ENCODE results near the gene SLC13A3.

The SLC13A3 gene

DNA sequence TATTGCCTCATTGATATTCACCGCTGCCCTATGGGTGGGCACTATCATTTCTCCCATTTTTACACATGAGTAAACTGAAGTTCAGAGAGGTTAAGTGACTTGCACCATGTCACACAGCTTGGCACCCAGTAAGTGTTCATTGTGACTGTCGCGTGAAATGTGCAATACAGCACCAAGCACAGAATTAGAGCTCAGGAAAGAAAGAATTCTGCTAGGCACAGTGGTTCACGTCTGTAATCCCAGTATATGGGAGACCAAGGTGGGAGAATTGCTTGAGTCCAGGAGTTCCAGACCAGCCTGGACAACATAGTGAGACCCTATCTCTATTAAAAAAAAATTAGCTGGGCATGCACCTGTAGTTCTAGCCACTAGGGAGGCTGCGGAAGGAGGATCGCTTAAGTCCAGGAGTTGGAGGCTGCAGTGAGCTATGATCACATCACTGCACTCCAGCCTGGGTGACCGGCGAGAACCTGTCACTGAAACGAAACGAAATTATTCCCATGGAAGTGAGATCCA is 626 bp downstream of the SLC13A3 start:
- DNase-seq: no peak

DNA sequence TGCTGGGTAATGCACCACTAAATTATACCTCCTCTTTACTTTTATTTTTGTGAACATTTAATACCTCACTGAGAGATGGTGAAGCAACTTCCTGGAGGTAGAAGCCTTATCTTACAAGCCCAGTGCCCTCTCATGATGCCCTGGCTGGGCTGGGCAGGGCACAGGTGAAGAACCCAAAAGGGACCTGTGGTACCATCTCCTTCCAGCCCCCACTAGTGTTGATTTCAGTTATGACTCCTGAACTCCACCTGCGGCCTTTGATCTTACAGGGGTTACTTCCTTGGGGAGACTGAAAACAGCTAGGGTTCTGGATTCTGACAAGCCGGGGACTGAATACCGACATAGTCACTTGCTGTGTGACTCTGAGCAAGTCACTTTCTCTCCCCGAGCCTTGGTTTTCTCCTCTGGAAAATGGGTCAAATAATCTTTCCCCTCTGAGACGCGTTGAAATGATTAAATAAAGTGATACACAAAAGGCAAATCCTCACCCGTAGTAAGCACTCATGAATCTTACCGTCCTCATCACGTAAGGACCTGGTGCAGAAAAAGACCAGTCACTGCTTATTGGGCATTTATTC is 1.2 kb downstream of the SLC13A3 start:
- DNase-seq: no peak

DNA sequence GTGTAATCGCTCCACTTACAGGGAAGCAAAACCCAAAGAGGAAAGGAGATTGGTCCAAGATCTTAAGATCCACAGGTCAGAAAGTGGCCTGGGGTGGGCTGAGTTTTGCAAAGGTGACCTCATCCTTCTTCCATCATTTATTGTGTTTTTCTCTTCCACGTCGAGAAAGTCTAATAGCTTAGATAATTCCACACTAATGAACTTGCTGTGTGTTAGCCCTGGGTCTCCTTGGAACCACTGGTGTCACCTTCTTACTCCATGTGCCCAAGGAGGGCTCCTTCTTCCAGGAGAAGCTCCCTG is 1.7 kb downstream of the SLC13A3 start:
- DNase-seq: no peak

DNA sequence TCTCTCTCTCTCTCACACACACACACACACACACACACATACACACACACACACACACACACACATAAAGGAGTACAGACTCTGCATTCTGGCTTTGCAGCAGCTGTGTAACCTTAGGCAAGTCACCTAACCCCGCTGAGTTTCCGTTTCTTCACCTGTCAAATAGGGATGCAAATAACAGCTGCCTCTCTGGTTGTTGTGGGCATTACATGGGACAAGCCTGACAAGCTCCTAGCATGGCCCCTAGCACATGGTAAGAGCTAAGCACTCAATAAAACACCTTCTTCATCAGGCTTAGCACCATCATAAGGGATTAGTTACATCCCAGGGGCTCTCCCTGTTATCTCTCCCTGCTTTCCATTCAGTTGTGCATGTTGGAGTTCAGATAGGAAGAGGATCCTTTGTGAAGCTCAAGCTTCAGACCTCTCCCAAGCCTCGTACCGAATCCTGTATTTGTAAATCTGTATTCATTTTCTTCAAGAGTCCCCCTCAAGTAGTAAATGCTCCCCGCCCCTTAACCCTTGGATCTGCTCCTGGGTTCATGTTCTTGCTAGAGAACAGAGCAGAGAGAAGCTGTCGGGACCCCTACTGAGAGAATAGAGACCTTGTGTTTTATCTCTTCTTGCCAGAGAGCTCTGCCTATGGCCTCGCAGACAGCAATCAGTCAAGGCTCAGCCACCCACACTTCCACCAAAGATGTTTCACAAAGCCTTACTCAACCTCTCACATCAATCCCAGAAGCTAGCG is 2.2 kb downstream of the SLC13A3 start:
- DNase-seq: no peak

DNA sequence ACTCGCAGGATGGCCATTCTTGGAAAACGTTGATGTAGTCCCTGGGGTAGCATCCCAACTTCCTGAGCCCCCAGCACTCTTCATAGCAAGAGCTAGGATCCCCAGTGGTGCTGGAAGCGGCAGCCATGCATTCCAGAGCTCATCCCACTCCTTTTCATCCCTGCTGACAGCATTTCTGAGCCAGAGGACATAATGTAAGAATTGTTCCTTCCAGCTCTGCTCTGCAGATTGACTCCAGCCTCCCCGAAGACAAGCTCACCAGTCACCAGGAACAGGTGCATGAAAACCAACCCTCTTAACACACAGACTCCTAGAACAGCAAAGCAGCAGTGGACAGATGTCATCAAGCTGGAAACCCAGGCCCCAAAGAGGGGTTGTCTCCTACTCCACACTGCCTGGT is 3.8 kb downstream of the SLC13A3 start:
- DNase-seq: no peak

DNA sequence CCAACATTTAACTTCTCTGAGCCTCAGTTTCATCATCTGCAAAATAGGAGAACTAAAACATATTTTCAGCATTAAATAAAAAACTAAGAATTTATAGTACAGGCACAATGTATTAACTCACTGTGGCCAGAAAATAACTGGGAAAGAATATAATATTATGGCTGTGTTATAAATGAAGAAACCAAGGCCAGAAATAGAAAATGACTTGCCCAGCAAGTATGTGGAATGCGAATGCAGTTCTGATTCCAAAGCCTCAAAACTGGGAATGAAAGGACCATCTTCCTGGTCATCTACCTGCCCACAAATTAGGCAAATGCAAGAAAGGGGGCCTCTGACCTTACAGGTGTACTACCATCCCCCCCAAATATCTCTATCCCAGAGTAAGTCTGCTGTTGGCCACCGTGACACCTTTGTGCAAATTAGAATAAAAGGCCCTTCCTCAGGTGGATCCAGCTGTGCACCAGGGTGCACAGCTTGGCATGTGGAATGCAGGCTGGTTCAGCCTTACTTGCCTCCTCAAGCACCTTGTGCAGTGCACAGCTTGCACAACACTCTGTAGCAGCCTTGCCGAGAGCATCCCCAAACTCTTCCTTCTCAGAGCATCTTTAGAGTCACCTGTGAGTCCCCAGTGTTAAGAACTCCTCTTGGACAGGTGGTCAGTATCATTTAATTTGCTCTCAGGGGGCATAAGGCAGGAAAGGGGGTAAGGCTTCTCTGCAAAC is 4.4 kb downstream of the SLC13A3 start:
- no peak for DNase-seq

DNA sequence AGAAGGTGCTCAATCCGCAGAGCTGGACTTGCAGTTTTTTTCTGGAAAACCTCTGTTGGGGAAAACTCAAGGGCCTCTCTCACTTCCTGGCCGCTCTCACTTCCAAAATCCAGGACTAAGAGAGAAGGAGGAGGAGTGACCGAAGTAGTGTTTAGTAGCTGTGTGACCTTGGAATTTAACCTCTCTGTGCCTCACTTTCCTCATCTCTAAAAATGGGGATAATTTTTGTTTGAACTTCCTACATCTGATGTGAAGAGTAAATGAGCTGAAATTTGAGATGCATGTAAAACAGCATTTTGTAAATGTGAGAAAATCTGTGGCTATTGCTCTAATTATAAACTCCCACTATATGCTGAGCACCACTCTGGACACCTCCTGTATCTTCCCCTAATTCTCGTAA is 5.1 kb downstream of the SLC13A3 start:
- DNase-seq: no peak

DNA sequence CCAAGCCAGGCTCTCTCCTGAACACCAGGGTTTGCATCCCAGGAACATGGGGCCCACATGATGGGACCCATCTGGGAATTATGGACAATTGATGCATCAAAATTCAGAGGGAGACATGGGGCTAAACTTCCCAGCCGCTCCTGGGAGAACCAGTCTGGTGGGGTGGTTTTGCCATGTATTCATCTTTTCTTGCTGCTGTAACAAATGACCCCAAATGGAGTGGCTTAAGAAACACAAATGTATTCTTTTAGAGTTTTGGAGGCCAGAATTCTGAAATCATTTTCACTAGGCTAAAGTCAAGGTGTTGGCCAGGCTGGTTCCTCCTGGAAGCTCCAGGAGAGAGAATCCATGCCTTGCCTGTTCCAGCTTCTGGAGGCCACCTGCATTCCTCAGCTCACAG is 6.5 kb downstream of the SLC13A3 start:
- no peak for DNase-seq

DNA sequence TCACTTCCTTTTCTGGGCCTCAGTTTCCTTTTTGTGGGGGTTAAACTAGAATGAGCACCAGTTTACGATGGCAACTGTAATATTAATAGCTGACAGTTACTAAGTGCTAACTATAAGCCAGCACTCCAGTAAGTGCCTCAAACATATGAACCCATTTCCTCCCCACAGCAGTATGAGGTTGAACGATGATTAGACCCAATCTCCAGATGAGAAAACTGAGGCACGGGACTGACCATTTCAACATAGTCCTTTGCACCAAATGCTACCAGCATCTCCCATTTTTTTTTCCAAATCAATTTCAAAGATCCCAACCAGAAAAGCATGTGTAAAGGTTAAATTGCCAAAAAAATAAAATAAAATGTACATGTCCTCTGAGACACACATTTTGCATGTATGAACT is 7.1 kb downstream of the SLC13A3 start:
- no peak for DNase-seq

DNA sequence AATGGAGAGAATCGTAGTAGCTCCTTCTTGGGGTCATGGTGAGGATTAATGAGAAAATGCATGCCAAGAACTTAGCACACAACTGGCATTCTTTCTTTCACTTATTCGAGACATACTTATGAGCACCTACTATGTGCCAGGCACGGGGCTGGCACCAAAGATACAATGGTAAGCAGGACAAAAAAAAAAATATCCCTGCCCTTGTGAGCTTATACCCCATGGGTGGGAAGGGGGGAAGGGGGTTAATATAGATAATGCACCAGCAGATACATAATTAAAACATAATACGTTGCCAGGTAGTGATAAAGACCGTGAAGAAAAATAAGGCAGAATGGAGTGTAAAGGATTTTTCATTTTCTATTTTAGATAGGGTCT is 8.3 kb downstream of the SLC13A3 start:
- no peak for DNase-seq

DNA sequence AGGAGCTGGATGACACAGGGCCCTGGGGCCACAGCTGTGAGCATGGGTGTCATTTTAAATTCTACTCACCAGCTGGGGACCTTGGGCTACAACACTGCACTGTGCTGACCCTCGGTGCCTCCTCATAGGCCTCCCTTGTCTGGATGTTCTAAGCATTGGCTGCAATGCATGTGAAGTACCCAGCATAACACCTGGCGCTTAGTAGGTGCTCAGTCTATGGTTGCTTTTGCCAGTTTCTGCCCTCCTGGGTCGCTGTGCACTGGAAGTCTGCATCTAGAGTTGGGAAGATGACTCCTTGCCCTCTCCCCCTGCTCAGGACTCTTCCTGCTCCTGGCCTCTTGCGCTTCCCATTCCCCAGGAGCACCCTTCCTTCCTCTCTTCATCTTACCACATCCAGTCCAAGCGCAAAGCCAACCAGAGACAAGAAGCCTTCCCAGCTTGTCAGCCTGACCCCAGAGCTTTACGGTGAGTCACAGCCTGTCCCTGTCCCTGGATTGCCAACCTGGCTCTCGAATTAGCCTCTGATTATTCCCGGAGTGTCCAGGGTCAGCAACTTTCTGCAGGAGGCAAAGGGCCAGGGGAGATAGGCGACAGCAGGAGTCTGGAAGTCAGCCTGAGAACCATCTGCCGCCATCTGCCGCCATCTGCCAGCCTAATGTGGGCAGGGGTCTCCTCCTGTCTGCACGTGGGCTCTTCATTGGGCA is 8.8 kb downstream of the SLC13A3 start:
- DNase-seq: no peak

DNA sequence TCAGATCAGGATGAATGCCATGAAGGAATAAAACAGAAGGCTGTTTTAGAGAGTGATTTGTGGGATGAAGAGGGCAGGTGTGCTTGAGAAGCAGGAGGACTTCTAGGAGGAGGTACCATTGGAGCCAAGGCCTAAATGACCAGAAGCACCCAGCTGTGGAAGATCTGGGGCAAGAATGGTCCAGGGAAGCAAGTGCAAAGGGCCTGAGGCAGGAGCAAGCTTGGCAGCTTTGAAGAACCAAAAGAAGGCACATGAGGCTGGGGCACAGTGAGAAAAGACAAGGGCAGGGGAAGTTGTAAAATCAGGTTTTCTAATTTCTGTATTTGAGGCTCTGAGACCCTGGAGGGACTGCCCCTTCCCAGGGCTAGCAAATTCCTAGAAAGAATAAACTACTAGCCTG is 9.8 kb downstream of the SLC13A3 start:
- no peak for DNase-seq

DNA sequence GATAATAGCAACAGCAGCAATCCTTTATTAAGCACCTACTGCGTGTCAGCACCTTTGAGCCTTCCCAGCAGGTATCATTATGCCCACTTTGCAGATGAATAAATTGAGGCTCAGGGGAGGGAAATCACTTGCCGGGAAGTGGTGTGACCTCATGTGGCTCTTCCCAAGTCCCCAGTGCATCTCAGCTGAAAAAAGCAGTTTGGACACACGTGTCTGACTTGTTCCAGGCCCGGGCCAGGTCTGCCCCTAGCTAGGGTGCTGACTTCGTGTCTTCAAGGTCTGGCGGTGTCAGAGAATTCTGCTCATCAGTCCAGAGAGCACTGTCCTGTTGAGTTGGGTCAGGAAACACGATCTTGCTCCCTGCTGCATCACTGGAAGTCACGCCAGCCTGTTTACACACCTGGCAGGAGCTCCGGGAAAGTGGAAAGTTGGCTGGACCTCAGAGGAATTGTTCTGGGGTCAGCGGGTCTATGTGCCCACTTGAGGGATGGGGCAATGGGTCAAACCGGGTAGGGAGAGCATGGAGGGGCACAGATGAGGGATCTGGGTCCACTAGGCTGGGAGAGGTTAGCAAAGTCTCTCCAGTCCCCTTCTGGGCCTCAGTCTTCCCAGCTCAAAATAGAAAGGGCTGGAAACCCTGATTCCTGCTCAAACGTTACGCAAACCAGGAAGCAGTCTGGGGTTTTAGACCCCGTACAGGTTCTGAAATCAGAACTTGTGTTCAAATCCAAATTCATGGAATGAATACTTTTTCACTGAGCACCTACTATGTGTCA is 10.5 kb downstream of the SLC13A3 start:
- DNase-seq: no peak

DNA sequence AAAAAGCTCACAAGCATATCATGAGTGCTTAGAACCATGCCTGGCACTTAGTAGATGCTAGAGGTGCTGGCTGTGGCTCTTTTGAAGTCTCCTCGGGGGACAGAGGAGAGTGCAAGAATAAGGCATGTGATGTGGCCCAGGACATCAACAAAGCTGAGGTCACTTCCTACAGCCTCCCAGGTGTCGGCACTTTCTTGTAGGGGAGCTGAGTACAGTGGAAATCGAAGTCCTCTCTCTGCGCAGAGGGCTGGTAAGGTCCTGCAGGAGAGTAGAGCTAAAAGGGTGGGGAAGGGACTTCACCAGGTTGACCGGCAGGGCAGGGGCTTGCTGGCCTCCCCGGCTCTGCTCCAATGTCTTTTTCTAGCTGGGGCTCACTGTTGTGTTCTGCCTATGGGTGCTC is 11.2 kb downstream of the SLC13A3 start:
- no peak for DNase-seq

DNA sequence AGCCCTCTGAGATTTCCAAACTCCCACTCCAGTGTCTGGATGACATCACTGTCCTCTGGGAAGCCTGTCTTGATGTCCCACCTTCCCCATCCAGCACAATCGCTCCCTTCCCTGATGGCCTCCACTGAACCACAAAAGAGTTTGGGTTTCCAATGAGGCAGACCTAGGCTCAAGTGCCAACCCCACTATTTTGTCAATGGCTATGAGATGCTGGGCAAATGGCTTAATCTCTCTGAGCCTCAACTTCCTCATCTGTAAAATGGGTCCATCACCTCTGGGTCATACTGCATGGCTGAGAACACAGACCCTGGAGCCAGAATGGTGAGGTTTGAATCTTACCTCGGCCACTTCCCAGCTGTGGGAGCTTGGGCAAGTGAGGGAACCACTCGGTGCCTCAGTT is 11.7 kb downstream of the SLC13A3 start:
- DNase-seq: no peak

DNA sequence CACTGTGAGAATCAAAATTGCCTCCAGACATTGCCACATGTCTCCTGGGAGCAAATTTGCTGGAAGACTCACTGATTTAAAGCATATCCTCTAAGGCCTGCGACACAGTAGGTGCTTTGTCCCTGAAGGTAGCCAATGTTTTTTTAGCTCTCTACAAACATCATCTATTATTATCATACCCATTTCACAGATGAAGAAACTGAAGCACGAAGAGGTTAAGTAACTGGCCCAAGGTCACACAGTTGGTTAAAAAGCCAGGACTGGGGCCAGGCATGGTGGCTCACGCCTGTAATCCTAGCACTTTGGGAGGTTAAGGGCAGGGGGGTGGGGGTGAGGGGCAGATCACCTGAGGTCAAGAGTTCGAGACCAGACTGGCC is 12.4 kb downstream of the SLC13A3 start:
- no peak for DNase-seq

DNA sequence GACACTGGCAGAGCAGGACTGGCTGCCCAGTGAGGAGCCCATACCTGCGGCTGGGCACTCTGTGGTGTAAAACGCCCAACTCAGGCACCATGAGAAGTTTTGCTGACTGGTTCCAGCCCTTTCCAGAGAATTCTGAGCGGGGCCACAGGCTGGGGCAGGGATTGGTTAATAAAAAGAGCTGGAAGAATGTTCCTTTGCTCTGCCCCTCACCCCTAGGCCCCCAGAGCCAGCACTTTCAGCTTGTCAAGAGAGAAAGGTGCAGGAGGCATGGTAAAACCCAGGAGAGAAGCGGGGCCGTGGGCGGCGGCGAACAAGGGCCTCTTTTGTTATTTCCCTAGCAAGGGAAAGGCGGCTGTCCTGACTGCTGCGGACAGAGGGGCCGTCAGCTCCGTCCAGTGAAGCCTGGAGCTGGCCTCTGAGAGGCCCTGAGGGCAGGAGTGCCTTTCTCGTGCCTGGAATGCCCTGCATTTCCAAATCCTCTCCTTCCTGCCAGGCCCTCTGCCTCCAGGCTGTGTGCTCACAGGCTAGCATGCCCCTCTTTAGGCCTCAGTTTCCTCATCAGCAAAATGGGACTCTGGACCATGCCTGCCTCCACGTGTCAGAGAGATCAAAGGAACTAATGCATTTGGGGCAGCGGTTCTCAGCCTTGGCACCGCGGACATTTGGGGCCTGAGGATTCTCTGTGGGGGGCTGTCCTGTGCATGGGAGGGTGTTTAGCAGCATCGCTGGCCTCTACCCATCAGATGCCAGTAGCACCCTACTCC is 12.9 kb downstream of the SLC13A3 start:
- DNase-seq: no peak

DNA sequence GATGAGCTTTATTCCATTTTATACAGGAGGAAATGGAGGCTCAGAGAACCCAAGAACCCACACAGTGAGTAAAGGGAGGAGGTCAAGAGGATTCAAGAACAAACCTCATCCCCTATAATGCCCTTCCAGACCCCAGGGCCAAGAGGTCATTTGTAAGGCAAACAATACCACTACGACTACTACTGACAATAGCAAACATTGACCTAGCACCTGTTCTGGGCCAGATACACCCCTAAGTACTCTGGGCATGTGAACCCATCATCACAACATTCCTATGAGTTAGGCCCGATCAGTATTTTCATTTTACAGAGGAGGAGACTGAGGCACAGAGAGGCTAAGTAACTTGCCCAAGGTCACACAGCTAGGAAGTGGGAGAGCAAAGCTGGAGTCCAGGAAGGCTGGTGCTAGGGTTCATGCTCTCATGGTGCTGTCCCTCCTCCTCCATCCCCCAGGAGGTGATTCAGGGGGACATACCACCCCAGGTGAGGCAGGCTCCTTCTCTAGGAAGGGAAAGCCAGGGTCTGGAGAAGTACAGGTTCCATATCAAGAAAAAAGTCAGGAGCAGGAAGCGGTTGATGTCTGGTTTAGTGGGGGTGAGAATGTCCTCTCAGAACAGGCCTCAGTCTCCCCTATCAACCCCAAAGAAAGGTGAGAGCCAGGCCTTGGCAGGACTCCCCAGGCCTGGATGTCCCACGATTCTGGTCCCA is 13.7 kb downstream of the SLC13A3 start:
- no peak for DNase-seq

DNA sequence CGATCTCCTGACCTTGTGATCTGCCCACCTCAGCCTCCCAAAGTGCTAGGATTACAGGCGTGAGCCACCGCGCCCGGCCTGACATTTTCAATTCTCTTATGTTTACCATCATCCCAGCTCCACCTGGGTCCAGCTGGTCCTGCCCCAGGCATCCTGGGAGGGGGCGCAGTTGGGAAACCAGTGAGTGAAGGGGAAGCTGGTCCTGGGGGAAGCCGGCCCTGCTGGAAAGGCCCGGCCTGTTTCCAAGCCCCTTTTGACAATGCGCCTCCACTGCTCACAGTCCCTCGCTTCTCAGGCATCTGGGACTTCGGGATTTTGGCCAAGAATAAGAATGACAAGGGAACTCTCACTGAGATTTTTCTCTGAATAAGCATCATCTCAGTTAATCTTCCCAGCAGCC is 14.2 kb downstream of the SLC13A3 start:
- no peak for DNase-seq

DNA sequence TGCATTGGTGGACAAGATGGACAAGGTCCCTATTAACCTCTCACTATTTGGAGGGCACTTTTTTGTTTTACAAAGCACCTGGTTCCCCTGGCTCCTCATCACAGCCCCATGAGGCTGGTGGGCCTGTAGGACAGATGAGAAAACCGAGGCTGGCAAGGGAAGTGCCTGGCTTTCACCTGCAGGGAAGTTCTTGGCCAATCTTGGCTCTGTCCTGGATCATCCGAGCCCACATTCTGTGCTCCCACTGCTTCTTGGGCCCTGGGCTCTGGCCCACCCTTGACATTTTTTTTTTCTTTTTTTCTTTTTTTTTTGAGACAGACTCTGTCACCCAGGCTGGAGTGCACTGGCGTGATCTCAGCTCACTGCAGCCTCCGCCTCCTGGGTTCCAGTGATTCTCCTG is 14.7 kb downstream of the SLC13A3 start:
- no peak for DNase-seq

DNA sequence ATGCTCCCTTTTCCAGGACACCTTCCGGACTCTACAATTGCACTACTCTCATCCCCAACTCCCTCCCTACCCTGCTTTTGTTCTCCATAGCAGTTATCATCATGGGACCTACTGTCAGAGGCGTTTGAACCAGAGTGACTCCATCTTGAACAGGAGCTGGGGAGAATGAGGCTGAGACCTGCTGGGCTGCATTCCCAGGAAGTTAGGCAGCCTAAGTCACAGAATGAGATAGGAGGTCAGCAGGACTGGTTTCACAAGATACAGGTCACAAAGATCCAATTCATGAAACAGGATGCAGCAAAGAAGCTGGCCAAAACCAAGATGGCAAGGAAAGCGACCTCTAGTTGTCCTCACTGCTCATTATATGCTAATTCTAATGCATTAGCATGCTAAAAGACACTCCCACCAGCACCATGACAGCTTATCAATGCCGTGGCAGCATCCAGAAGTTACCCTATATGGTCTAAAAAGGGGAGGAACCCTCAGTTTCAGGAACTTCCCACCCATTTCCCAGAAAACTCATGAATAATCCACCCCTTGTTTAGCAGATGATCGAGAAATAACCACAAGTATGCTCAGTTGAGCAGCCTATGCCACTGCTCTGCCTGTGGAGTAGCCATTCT is 15.6 kb downstream of the SLC13A3 start:
- DNase-seq: no peak

Data from activated CD4-positive, alpha-beta T cell treated with anti-CD3 and anti-CD28 coated beads, Interleukin-2, Interleukin-6, amounts not matched to agents 100 ng/mL and 50 ng/mL, durations not matched to agents 16 hours and 8 hours (primary cell).